ENCODE data around the gene ZBTB1.
A peak's percentile ranks its signal among the peaks of the same experiment; 100 is the strongest.

ZBTB1 gene

GRCh38 chr14:64501411-64502171, 3.0 kb upstream of the ZBTB1 start:
- peak overlapping the region; percentile 98 for H3K9ac ChIP-seq (ENCODE audit: low read length)
- no peaks in the 10 kb centered on the region for H3K27me3 ChIP-seq (ENCODE audit: insufficient read depth, low read length, poor library complexity)
- no peak overlapping the region for H4K5ac ChIP-seq (ENCODE audit: low read length)
- peaks cover 8% of the 10 kb centered on the region for H3K79me1 ChIP-seq (ENCODE audit: low read length)
- peak overlapping the region; percentile 45 for H3K56ac ChIP-seq (ENCODE audit: low read length)
- H3K4ac ChIP-seq (ENCODE audit: low read depth, low read length), result no peak overlapping the region
- H3K79me2 ChIP-seq (ENCODE audit: control insufficient read depth, insufficient read depth, low read length), result peaks cover 11% of the 10 kb centered on the region
- H3K23ac ChIP-seq (ENCODE audit: low read length), result no peak overlapping the region
- no peak overlapping the region for H4K8ac ChIP-seq (ENCODE audit: low read depth, low read length)
- no peak overlapping the region for H3K18ac ChIP-seq (ENCODE audit: low read length)
- no peak overlapping the region for H2BK120ac ChIP-seq (ENCODE audit: low read depth, low read length)
- H3K4me1 ChIP-seq (ENCODE audit: control insufficient read depth, low read depth, low read length), result peaks cover 9% of the 10 kb centered on the region
- H2BK15ac ChIP-seq (replicated peaks; ENCODE audit: low read depth), result no peak overlapping the region
- peak overlapping the region; percentile 20 for H2AK5ac ChIP-seq (ENCODE audit: low read length)
- H3K36me3 ChIP-seq (ENCODE audit: control insufficient read depth, insufficient read depth, low read length), result no peaks in the 10 kb centered on the region
- no peak overlapping the region for H3K27ac ChIP-seq (ENCODE audit: low read depth, low read length)
- no CpG with 5 or more reads among the region's 8 CpGs for WGBS (ENCODE audit: extremely low coverage, insufficient coverage, low lambda C conversion rate)
- no peak overlapping the region for H2BK5ac ChIP-seq (ENCODE audit: low read length)
- peak; percentile 67 for DNase-seq
- H3K4me3 ChIP-seq (ENCODE audit: low read length), result no peak overlapping the region
- peak overlapping the region; percentile 16 for H3K4me2 ChIP-seq (ENCODE audit: low read length)

GRCh38 chr14:64502456-64502855, 2.1 kb upstream of the ZBTB1 start:
- H3K79me2 ChIP-seq (ENCODE audit: control insufficient read depth, insufficient read depth, low read length), result peaks cover 18% of the 10 kb centered on the region
- H3K23ac ChIP-seq (ENCODE audit: low read length), result no peak overlapping the region
- no peaks in the 10 kb centered on the region for H3K36me3 ChIP-seq (ENCODE audit: control insufficient read depth, insufficient read depth, low read length)
- peak overlapping the region; percentile 83 for H3K4ac ChIP-seq (ENCODE audit: low read depth, low read length)
- no peaks in the 10 kb centered on the region for H3K27me3 ChIP-seq (ENCODE audit: insufficient read depth, low read length, poor library complexity)
- H2AK5ac ChIP-seq (ENCODE audit: low read length), result no peak overlapping the region
- DNase-seq, result no peak
- H3K4me3 ChIP-seq (ENCODE audit: low read length), result no peak overlapping the region
- no peak overlapping the region for H4K5ac ChIP-seq (ENCODE audit: low read length)
- H3K79me1 ChIP-seq (ENCODE audit: low read length), result peaks cover 8% of the 10 kb centered on the region
- no peak overlapping the region for H3K27ac ChIP-seq (ENCODE audit: low read depth, low read length)
- H3K4me1 ChIP-seq (ENCODE audit: control insufficient read depth, low read depth, low read length), result peaks cover 9% of the 10 kb centered on the region
- H3K18ac ChIP-seq (ENCODE audit: low read length), result no peak overlapping the region
- H2BK120ac ChIP-seq (ENCODE audit: low read depth, low read length), result no peak overlapping the region
- peak overlapping the region; percentile 86 for H3K4me2 ChIP-seq (ENCODE audit: low read length)
- no peak overlapping the region for H2BK15ac ChIP-seq (replicated peaks; ENCODE audit: low read depth)
- no peak overlapping the region for H4K8ac ChIP-seq (ENCODE audit: low read depth, low read length)
- H2BK5ac ChIP-seq (ENCODE audit: low read length), result no peak overlapping the region
- H3K56ac ChIP-seq (ENCODE audit: low read length), result peak overlapping the region; percentile 99
- no CpG with 5 or more reads among the region's 6 CpGs for WGBS (ENCODE audit: extremely low coverage, insufficient coverage, low lambda C conversion rate)
- H3K9ac ChIP-seq (ENCODE audit: low read length), result peak overlapping the region; percentile 98

- Histone ChIP-seq H2BK5ac (ENCODE audit: low read length) (peak overlapping the region; percentile 85), H3K9ac (ENCODE audit: low read length) (peak overlapping the region; percentile 98), H3K4me1 (ENCODE audit: control insufficient read depth, low read depth, low read length) (peaks cover 12% of the 10 kb centered on the region), H3K4ac (ENCODE audit: low read depth, low read length) (peak overlapping the region; percentile 83), H3K27me3 (ENCODE audit: insufficient read depth, low read length, poor library complexity) (no peaks in the 10 kb centered on the region), H3K4me2 (ENCODE audit: low read length) (peak overlapping the region; percentile 86), H4K8ac (ENCODE audit: low read depth, low read length) (no peak overlapping the region), H4K5ac (ENCODE audit: low read length) (no peak overlapping the region), H3K36me3 (ENCODE audit: control insufficient read depth, insufficient read depth, low read length) (no peaks in the 10 kb centered on the region), H3K79me2 (ENCODE audit: control insufficient read depth, insufficient read depth, low read length) (peaks cover 22% of the 10 kb centered on the region), H2AK5ac (ENCODE audit: low read length) (no peak overlapping the region), H3K23ac (ENCODE audit: low read length) (no peak overlapping the region), H2BK15ac (replicated peaks; ENCODE audit: low read depth) (no peak overlapping the region), H2BK120ac (ENCODE audit: low read depth, low read length) (no peak overlapping the region), H3K27ac (ENCODE audit: low read depth, low read length) (peak overlapping the region; percentile 100), H3K79me1 (ENCODE audit: low read length) (peaks cover 8% of the 10 kb centered on the region), H3K56ac (ENCODE audit: low read length) (peak overlapping the region; percentile 99), H3K4me3 (ENCODE audit: low read length) (peak overlapping the region; percentile 79), H3K18ac (ENCODE audit: low read length) (peak overlapping the region; percentile 78)
- DNase-seq, result peak; percentile 47
- WGBS (ENCODE audit: extremely low coverage, insufficient coverage, low lambda C conversion rate), result no CpG with 5 or more reads among the region's 29 CpGs
Observed at GRCh38 chr14:64502887-64503433, 1.6 kb upstream of the ZBTB1 start.

GRCh38 chr14:64503434-64504309, 898 bp upstream of the ZBTB1 start, which contains the start of gene ZBTB25:
Gene ZBTB25, minus strand, starts transcription at chr14:64503838. Its CDS starts 13,305 bp downstream, at chr14:64490533.
- Histone ChIP-seq H2BK15ac (replicated peaks; ENCODE audit: low read depth) (no peak within 1 kb of the TSS), H3K79me2 (ENCODE audit: control insufficient read depth, insufficient read depth, low read length) (peaks cover 26% of the 10 kb centered on the region), H3K27me3 (ENCODE audit: insufficient read depth, low read length, poor library complexity) (no peaks in the 10 kb centered on the region), H4K8ac (ENCODE audit: low read depth, low read length) (peak within 1 kb of the TSS; percentile 87), H3K56ac (ENCODE audit: low read length) (peak within 1 kb of the TSS; percentile 99), H4K5ac (ENCODE audit: low read length) (no peak within 1 kb of the TSS), H2BK5ac (ENCODE audit: low read length) (peak within 1 kb of the TSS; percentile 85), H3K79me1 (ENCODE audit: low read length) (peaks cover 8% of the 10 kb centered on the region), H2AK5ac (ENCODE audit: low read length) (no peak within 1 kb of the TSS), H3K23ac (ENCODE audit: low read length) (peak within 1 kb of the TSS; percentile 59), H2BK120ac (ENCODE audit: low read depth, low read length) (peak within 1 kb of the TSS; percentile 92), H3K4me1 (ENCODE audit: control insufficient read depth, low read depth, low read length) (peaks cover 15% of the 10 kb centered on the region), H3K4me3 (ENCODE audit: low read length) (peak within 1 kb of the TSS; percentile 85), H3K18ac (ENCODE audit: low read length) (peak within 1 kb of the TSS; percentile 86), H3K4me2 (ENCODE audit: low read length) (peak within 1 kb of the TSS; percentile 86), H3K27ac (ENCODE audit: low read depth, low read length) (peak within 1 kb of the TSS; percentile 100), H3K4ac (ENCODE audit: low read depth, low read length) (peak within 1 kb of the TSS; percentile 100), H3K36me3 (ENCODE audit: control insufficient read depth, insufficient read depth, low read length) (no peaks in the 10 kb centered on the region), H3K9ac (ENCODE audit: low read length) (peak within 1 kb of the TSS; percentile 98)
- no CpG with 5 or more reads among the region's 87 CpGs for WGBS (ENCODE audit: extremely low coverage, insufficient coverage, low lambda C conversion rate)
- DNase-seq, result peak; percentile 98

- Histone ChIP-seq H2BK15ac (replicated peaks; ENCODE audit: low read depth) (no peak overlapping the region), H4K5ac (ENCODE audit: low read length) (no peak overlapping the region), H3K23ac (ENCODE audit: low read length) (peak overlapping the region; percentile 12), H3K18ac (ENCODE audit: low read length) (peak overlapping the region; percentile 86), H2BK5ac (ENCODE audit: low read length) (peak overlapping the region; percentile 79), H2AK5ac (ENCODE audit: low read length) (no peak overlapping the region), H4K8ac (ENCODE audit: low read depth, low read length) (peak overlapping the region; percentile 87), H3K27me3 (ENCODE audit: insufficient read depth, low read length, poor library complexity) (no peaks in the 10 kb centered on the region), H3K79me1 (ENCODE audit: low read length) (peaks cover 8% of the 10 kb centered on the region), H3K36me3 (ENCODE audit: control insufficient read depth, insufficient read depth, low read length) (no peaks in the 10 kb centered on the region), H3K27ac (ENCODE audit: low read depth, low read length) (peak overlapping the region; percentile 100), H3K9ac (ENCODE audit: low read length) (peak overlapping the region; percentile 98), H3K4me1 (ENCODE audit: control insufficient read depth, low read depth, low read length) (peaks cover 19% of the 10 kb centered on the region), H3K79me2 (ENCODE audit: control insufficient read depth, insufficient read depth, low read length) (peaks cover 31% of the 10 kb centered on the region), H3K4me2 (ENCODE audit: low read length) (peak overlapping the region; percentile 69), H3K56ac (ENCODE audit: low read length) (peak overlapping the region; percentile 99), H2BK120ac (ENCODE audit: low read depth, low read length) (peak overlapping the region; percentile 92), H3K4me3 (ENCODE audit: low read length) (peak overlapping the region; percentile 85), H3K4ac (ENCODE audit: low read depth, low read length) (peak overlapping the region; percentile 100)
- peak; percentile 96 for DNase-seq
- WGBS (ENCODE audit: extremely low coverage, insufficient coverage, low lambda C conversion rate), result no CpG with 5 or more reads among the region's 68 CpGs
Observed at GRCh38 chr14:64504897-64505794, 576 bp downstream of the ZBTB1 start.
